Colonic mucosa (tissue), 4 donors: ENCODE results near the gene ADGRG3. TPM values are rescaled to one million over a fixed set of nuclear protein-coding genes. Genes with fewer than 3 reads are reported as not detected.

ENCODE experiments used
- DNase-seq: peaks from one replicate; pipeline ENCODE4 v3.0.0-alpha.2; 2020
- H3K27ac ChIP-seq: fragments of 200-600 bp; one replicate; pipeline ENCODE4 v1.8.0; 2021
- H3K27me3 ChIP-seq: fragments of 200-600 bp; one replicate; pipeline ENCODE4 v1.8.0; 2021
- H3K36me3 ChIP-seq: fragments of 200-600 bp; one replicate; pipeline ENCODE4 v1.8.0; 2021
- H3K4me1 ChIP-seq: fragments of 200-600 bp; one replicate; pipeline ENCODE4 v1.8.0; 2021; ENCODE audit warnings: mild to moderate bottlenecking
- H3K4me3 ChIP-seq: fragments of 200-600 bp; one replicate; pipeline ENCODE4 v1.8.0; 2021
- H3K9ac ChIP-seq, 2 donors: one replicate each; pipeline ENCODE4 v1.7.0; 2013; ENCODE audit warnings: control low read depth in 2 of 2, low read depth in 2 of 2, low read length in 2 of 2
- H3K9me3 ChIP-seq: fragments of 200-600 bp; one replicate; pipeline ENCODE4 v1.8.0; 2021
- intact Hi-C: fragments of 100-400 bp; cut with DNase I; formaldehyde crosslinking; loops from one replicate; pipeline ENCODE4 v1.14.1; 2022
- total RNA-seq, 2 donors: library from RNA; stranded (reverse); fragmentation: NEBNext Ultra II Directional in 1 of 2; extraction: Animal tissue kit (Norgen Biotek cat#: 25700) in 1 of 2; gene quantifications; one replicate each; pipeline ENCODE4 v1.2.1, GENCODE V29; 2021
- TF ChIP-seq, protein P1 (sequence below): fragments of 200-600 bp; IDR thresholded peaks from one replicate; pipeline ENCODE4 v1.8.0; 2022; ENCODE audit warnings: antibody characterized with exemption, mild to moderate bottlenecking
- donor health status: healthy.
- donor health status: DM: no; HTN: no; CAD: no.
- donor health status: DM: no; HTN: no; CAD: no.

ADGRG3 gene
- total RNA-seq, 2 donors from 2014 or later: 0.27 to 0.82 TPM

DNA sequence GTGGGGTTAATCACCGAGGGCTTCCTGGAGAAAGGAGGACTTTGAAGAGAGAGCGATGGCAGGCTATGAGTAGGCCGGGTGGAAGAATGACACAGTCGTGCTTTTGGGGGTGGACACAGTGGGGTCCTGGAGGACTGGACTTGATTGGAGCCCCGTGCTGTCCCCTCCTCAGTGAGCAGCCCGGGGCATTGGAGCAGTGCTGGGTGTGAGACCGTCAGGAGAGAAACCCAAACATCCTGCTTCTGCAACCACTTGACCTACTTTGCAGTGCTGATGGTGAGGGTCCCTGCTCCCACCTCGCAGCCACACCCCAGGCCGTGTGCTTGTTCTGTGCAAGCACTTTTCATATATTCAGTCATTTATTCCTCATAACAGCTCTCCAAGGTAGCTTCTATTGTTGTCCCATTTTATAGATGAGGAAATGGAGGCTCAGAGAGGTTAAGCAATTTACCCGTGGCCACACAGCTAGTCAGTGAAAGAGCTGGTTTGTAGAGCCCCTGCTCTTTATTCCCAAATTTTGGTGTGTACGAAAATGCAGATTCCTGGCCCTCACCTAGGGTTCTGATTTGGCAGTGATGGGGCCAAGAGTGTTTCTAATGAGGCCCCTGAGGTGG is 11.7 kb upstream of the ADGRG3 start:
- no peak for DNase-seq
- no peaks in the 10 kb centered on the region for H3K27me3 ChIP-seq
- no peak overlapping the region for H3K4me3 ChIP-seq
- TF ChIP-seq, protein P1, sequence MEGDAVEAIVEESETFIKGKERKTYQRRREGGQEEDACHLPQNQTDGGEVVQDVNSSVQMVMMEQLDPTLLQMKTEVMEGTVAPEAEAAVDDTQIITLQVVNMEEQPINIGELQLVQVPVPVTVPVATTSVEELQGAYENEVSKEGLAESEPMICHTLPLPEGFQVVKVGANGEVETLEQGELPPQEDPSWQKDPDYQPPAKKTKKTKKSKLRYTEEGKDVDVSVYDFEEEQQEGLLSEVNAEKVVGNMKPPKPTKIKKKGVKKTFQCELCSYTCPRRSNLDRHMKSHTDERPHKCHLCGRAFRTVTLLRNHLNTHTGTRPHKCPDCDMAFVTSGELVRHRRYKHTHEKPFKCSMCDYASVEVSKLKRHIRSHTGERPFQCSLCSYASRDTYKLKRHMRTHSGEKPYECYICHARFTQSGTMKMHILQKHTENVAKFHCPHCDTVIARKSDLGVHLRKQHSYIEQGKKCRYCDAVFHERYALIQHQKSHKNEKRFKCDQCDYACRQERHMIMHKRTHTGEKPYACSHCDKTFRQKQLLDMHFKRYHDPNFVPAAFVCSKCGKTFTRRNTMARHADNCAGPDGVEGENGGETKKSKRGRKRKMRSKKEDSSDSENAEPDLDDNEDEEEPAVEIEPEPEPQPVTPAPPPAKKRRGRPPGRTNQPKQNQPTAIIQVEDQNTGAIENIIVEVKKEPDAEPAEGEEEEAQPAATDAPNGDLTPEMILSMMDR: no peak
- intact Hi-C loops: no loop called here
- no peaks in the 10 kb centered on the region for H3K4me1 ChIP-seq
- no peak overlapping the region for H3K27ac ChIP-seq
- no peak overlapping the region for H3K9ac ChIP-seq
- no peaks in the 10 kb centered on the region for H3K9me3 ChIP-seq
- H3K36me3 ChIP-seq: no peaks in the 10 kb centered on the region

GRCh38 chr16:57657228-57657627 is 10.9 kb upstream of the ADGRG3 start:
- intact Hi-C loops: no loop called here
- Histone ChIP-seq H3K9me3 (no peaks in the 10 kb centered on the region), H3K4me1 (no peaks in the 10 kb centered on the region), H3K27ac (no peak overlapping the region), H3K9ac (no peak overlapping the region), H3K27me3 (no peaks in the 10 kb centered on the region), H3K36me3 (no peaks in the 10 kb centered on the region), H3K4me3 (no peak overlapping the region)
- TF ChIP-seq, protein P1: no peak
- no peak for DNase-seq

- Histone ChIP-seq H3K27me3 (no peaks in the 10 kb centered on the region), H3K9me3 (no peaks in the 10 kb centered on the region), H3K36me3 (no peaks in the 10 kb centered on the region), H3K4me1 (no peaks in the 10 kb centered on the region), H3K27ac (no peak overlapping the region), H3K9ac (no peak overlapping the region), H3K4me3 (no peak overlapping the region)
- intact Hi-C loops: no loop called here
- TF ChIP-seq, protein P1: no peak
- DNase-seq: no peak
Measured at GRCh38 chr16:57658130-57658877, 9.8 kb upstream of the ADGRG3 start.

DNA sequence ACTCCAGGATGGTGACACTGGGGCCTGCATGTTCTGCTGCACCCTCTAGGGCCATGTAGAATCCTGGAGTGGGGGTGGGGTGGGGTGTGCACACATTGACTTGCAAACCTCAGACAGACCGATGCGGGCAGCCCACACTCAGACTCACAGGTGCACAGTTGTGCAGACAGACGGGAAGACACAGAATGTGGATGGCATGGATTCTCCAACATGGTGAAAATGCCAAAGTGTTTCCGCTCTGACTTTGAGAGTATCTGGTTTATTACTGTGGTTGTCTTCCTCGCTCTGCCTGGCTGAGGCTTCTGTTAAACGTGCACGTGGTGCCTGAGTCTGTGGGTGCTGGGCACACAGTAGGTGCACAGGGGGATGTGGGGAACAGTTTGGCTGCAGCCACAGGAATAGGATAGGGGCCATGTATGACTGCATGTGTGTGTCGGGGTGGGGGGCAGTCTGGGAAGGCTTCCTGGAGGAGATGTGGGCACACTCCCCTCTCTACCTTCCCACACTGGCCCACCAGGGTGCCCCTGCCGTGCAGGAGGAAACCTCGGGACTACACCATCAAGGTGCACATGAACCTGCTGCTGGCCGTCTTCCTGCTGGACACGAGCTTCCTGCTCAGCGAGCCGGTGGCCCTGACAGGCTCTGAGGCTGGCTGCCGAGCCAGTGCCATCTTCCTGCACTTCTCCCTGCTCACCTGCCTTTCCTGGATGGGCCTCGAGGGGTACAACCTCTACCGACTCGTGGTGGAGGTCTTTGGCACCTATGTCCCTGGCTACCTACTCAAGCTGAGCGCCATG is 9.0 kb upstream of the ADGRG3 start:
- Histone ChIP-seq H3K9me3 (no peaks in the 10 kb centered on the region), H3K36me3 (no peaks in the 10 kb centered on the region), H3K27me3 (no peaks in the 10 kb centered on the region), H3K4me1 (no peaks in the 10 kb centered on the region), H3K4me3 (no peak overlapping the region), H3K9ac (no peak overlapping the region), H3K27ac (no peak overlapping the region)
- DNase-seq: no peak
- intact Hi-C loops: no loop called here
- TF ChIP-seq, protein P1: no peak

- no peaks in the 10 kb centered on the region for H3K27me3 ChIP-seq
- no peaks in the 10 kb centered on the region for H3K36me3 ChIP-seq
- H3K4me3 ChIP-seq: no peak overlapping the region
- TF ChIP-seq, protein P1: no peak
- no peak overlapping the region for H3K9ac ChIP-seq
- intact Hi-C loops: no loop called here
- DNase-seq: no peak
- H3K27ac ChIP-seq: no peak overlapping the region
- no peaks in the 10 kb centered on the region for H3K4me1 ChIP-seq
- H3K9me3 ChIP-seq: no peaks in the 10 kb centered on the region
Measured at GRCh38 chr16:57660715-57661463, 7.2 kb upstream of the ADGRG3 start.
